PC-9 (cell line): ENCODE measurements around the gene NHS.

Experiments
- EZH2 ChIP-seq: fragments of 200-600 bp; sonication (generic); IDR thresholded peaks from 2 replicates; pipeline ENCODE4 v1.8.0; 2017; ENCODE audit warnings: antibody characterized with exemption, low read depth
- TF ChIP-seq, protein P1 (sequence below): fragments of 200-600 bp; sonication (generic); conservative IDR thresholded peaks from 2 replicates; pipeline ENCODE4 v1.6.1; 2017; ENCODE audit warnings: mixed run types, antibody characterized with exemption, mild to moderate bottlenecking, moderate library complexity

DNA sequence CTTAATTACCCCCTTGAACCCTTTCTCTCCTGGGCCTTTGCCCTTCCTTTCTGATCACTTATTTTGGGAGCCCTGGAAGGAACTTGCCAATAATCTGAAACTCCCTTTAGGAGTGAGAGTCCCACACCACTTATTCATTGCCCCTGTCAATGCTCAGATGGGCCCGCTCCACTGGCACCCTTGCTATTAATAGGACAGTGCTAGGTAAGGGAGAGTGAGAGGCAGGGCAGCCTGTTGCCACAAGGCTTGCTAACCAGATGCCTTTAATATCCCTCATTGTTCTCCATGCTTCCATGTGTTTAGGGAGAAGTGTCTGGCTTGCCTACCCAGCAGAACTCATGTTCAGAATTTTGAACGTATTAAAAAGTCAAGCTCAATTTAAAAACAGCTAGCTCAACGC, 1.7 kb upstream of the NHS start:
- TF ChIP-seq, protein P1, sequence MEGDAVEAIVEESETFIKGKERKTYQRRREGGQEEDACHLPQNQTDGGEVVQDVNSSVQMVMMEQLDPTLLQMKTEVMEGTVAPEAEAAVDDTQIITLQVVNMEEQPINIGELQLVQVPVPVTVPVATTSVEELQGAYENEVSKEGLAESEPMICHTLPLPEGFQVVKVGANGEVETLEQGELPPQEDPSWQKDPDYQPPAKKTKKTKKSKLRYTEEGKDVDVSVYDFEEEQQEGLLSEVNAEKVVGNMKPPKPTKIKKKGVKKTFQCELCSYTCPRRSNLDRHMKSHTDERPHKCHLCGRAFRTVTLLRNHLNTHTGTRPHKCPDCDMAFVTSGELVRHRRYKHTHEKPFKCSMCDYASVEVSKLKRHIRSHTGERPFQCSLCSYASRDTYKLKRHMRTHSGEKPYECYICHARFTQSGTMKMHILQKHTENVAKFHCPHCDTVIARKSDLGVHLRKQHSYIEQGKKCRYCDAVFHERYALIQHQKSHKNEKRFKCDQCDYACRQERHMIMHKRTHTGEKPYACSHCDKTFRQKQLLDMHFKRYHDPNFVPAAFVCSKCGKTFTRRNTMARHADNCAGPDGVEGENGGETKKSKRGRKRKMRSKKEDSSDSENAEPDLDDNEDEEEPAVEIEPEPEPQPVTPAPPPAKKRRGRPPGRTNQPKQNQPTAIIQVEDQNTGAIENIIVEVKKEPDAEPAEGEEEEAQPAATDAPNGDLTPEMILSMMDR, result no peak
- no peak for TF ChIP-seq EZH2
